SK-N-SH (cell line): ENCODE data around the gene RUNDC3A. TPM values are rescaled to one million over a fixed set of nuclear protein-coding genes. Genes with fewer than 3 reads are reported as not detected.
A peak's percentile ranks its signal among the peaks of the same experiment; 100 is the strongest.

Source experiments
- CTCF ChIA-PET: fragments of 300-600, 350-600 bp; formaldehyde crosslinking; extraction: SDS; loops from one replicate; lab custom pipeline; 2021; lab: Yijun Ruan, JAX
- POLR2A ChIA-PET: fragments of 350-600 bp; sonication (Branson Sonifier 250); formaldehyde crosslinking; extraction: SDS; loops from one replicate; lab custom pipeline; 2020; ENCODE audit warnings: antibody characterized with exemption, inconsistent platforms; lab: Yijun Ruan, JAX
- DNase-seq: peaks from one replicate; pipeline ENCODE4 v3.0.0; 2012
- H2AFZ ChIP-seq: fragments of 200-600 bp; sonication (generic); 2 replicates; pipeline ENCODE4 v1.8.1; 2016; ENCODE audit warnings: antibody characterized with exemption, mild to moderate bottlenecking, low read depth
- H3F3A ChIP-seq: fragments of 200-600 bp; sonication (generic); replicated peaks from 2 replicates; pipeline ENCODE3; 2016; ENCODE audit warnings: antibody characterized with exemption, mild to moderate bottlenecking; ENCODE audit not compliant: insufficient read depth
- H3K27ac ChIP-seq, 2 experiments: fragments of 200-500 bp in 1 of 2; fragments of 200-600 bp in 1 of 2; sonication (Bioruptor generic) in 1 of 2; sonication (generic), shearing (Covaris generic) in 1 of 2; 2 replicates each; pipeline versions ENCODE4 v1.5.1 to v1.6.1; 2014 to 2016; ENCODE audit warnings: low read depth in 2 of 2, inconsistent platforms in 1 of 2, low read length in 1 of 2, mild to moderate bottlenecking in 1 of 2, mixed read lengths in 1 of 2
- H3K27me3 ChIP-seq: fragments of 200-600 bp; sonication (generic), shearing (Covaris generic); 2 replicates; pipeline ENCODE4 v1.6.1; 2016; ENCODE audit warnings: mixed run types; ENCODE audit not compliant: insufficient read depth
- H3K36me3 ChIP-seq, 2 experiments: fragments of 200-500 bp in 1 of 2; fragments of 200-600 bp in 1 of 2; sonication (Bioruptor generic) in 1 of 2; sonication (generic) in 1 of 2; replicated peaks in 1 of 2; 2 replicates each; pipeline versions ENCODE3 to v1.5.1; 2014 to 2016; ENCODE audit warnings: low read length in 1 of 2, mild to moderate bottlenecking in 1 of 2; ENCODE audit not compliant: insufficient read depth in 2 of 2, control insufficient read depth in 1 of 2
- H3K4me1 ChIP-seq, 2 experiments: fragments of 200-500 bp in 1 of 2; fragments of 200-600 bp in 1 of 2; sonication (Bioruptor generic) in 1 of 2; sonication (generic), shearing (Covaris generic) in 1 of 2; 2 replicates each; pipeline versions ENCODE4 v1.5.1 to v1.6.1; 2014 to 2016; ENCODE audit warnings: low read depth in 1 of 2, low read length in 1 of 2, mixed run types in 1 of 2; ENCODE audit not compliant: insufficient read depth in 2 of 2, control insufficient read depth in 1 of 2
- H3K4me2 ChIP-seq: fragments of 200-600 bp; sonication (generic), shearing (Covaris generic); 2 replicates; pipeline ENCODE4 v1.6.1; 2017; ENCODE audit warnings: mixed run types
- H3K4me3 ChIP-seq, 2 experiments: fragments of 200-500 bp in 1 of 2; fragments of 200-600 bp in 1 of 2; sonication (Bioruptor generic) in 1 of 2; sonication (generic), shearing (Covaris generic) in 1 of 2; 2 replicates each; pipeline versions ENCODE4 v1.5.1 to v1.8.1; 2014 to 2016; ENCODE audit warnings: low read depth in 2 of 2, inconsistent platforms in 1 of 2, low read length in 1 of 2, mild to moderate bottlenecking in 1 of 2, mixed read lengths in 1 of 2, moderate library complexity in 1 of 2
- H3K79me2 ChIP-seq: fragments of 200-600 bp; sonication (generic); 2 replicates; pipeline ENCODE4 v1.8.1; 2017; ENCODE audit warnings: mild to moderate bottlenecking; ENCODE audit not compliant: insufficient read depth
- H3K9ac ChIP-seq: fragments of 200-600 bp; sonication (generic); 2 replicates; pipeline ENCODE4 v1.6.1; 2017; ENCODE audit warnings: mixed run types
- H3K9me2 ChIP-seq: fragments of 200-600 bp; sonication (generic); 2 replicates; pipeline ENCODE4 v1.6.1; 2017; ENCODE audit warnings: mixed run types
- H3K9me3 ChIP-seq: fragments of 200-600 bp; sonication (generic); 2 replicates; pipeline ENCODE4 v1.6.1; 2017; ENCODE audit warnings: mixed run types, mild to moderate bottlenecking, moderate library complexity
- H4K20me1 ChIP-seq: fragments of 200-600 bp; sonication (generic); 2 replicates; pipeline ENCODE4 v1.6.1; 2017; ENCODE audit warnings: mild to moderate bottlenecking, mixed run types; ENCODE audit not compliant: insufficient read depth
- ELF1 ChIP-seq: IDR thresholded peaks from 2 replicates; pipeline ENCODE4 v1.4.0; 2012
- EZH2phosphoT487 ChIP-seq: fragments of 200-600 bp; sonication (generic); IDR thresholded peaks from 2 replicates; pipeline ENCODE4 v1.6.1; 2017; ENCODE audit warnings: low read depth, mixed run types, mild to moderate bottlenecking, antibody characterized with exemption, moderate library complexity, borderline replicate concordance
- FOSL2 ChIP-seq: IDR thresholded peaks from 2 replicates; pipeline ENCODE4 v1.4.0; 2012; ENCODE audit warnings: low read depth, mild to moderate bottlenecking, moderate library complexity, borderline replicate concordance
- FOXJ3 ChIP-seq: sonication (generic); formaldehyde crosslinking; IDR thresholded peaks from 2 replicates; pipeline ENCODE4 v1.5.1; 2020; ENCODE audit warnings: mild to moderate bottlenecking, missing genetic modification reagents
- FOXM1 ChIP-seq: IDR thresholded peaks from 2 replicates; pipeline ENCODE4 v1.4.0; 2012; ENCODE audit warnings: low read depth, mild to moderate bottlenecking
- JUND ChIP-seq: IDR thresholded peaks from 2 replicates; pipeline ENCODE4 v1.4.0; 2012
- MEF2A ChIP-seq: IDR thresholded peaks from 2 replicates; pipeline ENCODE4 v1.4.0; 2012; ENCODE audit warnings: low read depth, borderline replicate concordance
- MXI1 ChIP-seq: IDR thresholded peaks from 2 replicates; pipeline ENCODE4 v1.6.1; 2012; ENCODE audit warnings: mild to moderate bottlenecking, low read depth, low read length, improper control_type of control experiment
- NFIC ChIP-seq: IDR thresholded peaks from 2 replicates; pipeline ENCODE4 v1.4.0; 2012; ENCODE audit warnings: borderline replicate concordance
- NRF1 ChIP-seq: IDR thresholded peaks from 2 replicates; pipeline ENCODE4 v1.6.1; 2012; ENCODE audit warnings: low read depth, mild to moderate bottlenecking, low read length
- RAD21 ChIP-seq: IDR thresholded peaks from 2 replicates; pipeline ENCODE4 v1.6.1; 2012; ENCODE audit warnings: mild to moderate bottlenecking, low read length
- RCOR1 ChIP-seq: fragments of 150-350 bp; IDR thresholded peaks from 2 replicates; pipeline ENCODE4 v1.6.1; 2017; ENCODE audit warnings: antibody characterized with exemption, low read length
- RFX5 ChIP-seq: IDR thresholded peaks from 2 replicates; pipeline ENCODE4 v1.6.1; 2012; ENCODE audit warnings: mild to moderate bottlenecking, improper control_type of control experiment, low read length
- SIN3A ChIP-seq: IDR thresholded peaks from 2 replicates; pipeline ENCODE4 v1.6.1; 2012; ENCODE audit warnings: low read depth, mild to moderate bottlenecking, low read length, moderate library complexity, borderline replicate concordance
- TAF1 ChIP-seq: IDR thresholded peaks from 2 replicates; pipeline ENCODE4 v1.6.1; 2012; ENCODE audit warnings: low read depth, mild to moderate bottlenecking, low read length, moderate library complexity, borderline replicate concordance
- TEAD4 ChIP-seq: IDR thresholded peaks from 2 replicates; pipeline ENCODE4 v1.4.0; 2012; ENCODE audit warnings: mild to moderate bottlenecking, borderline replicate concordance; ENCODE audit not compliant: insufficient read depth
- WGBS: methylation state at CpG from one replicate; pipeline ENCODE4 v1.1.6; 2017; ENCODE audit warnings: low lambda C conversion rate; 5-methylcytosine and 5-hydroxymethylcytosine counted together
- polyA plus RNA-seq, 3 experiments: library from polyadenylated mRNA; depleted of rRNA; stranded (reverse); fragments of >200 nt; gene quantifications; 2 replicates each; pipeline ENCODE4 v1.2.3, GENCODE V29; 2012
- TF ChIP-seq, protein P1 (sequence below): IDR thresholded peaks from 2 replicates; pipeline ENCODE4; 2012
- TF ChIP-seq, protein P2 (sequence below): IDR thresholded peaks from 2 replicates; pipeline ENCODE4 v1.4.0; 2012; ENCODE audit warnings: low read depth, borderline replicate concordance
- TF ChIP-seq, protein P3 (sequence below): fragments of 200-600 bp; sonication (generic); IDR thresholded peaks from 2 replicates; pipeline ENCODE4 v1.6.1; 2017; ENCODE audit warnings: antibody characterized with exemption, mild to moderate bottlenecking, moderate library complexity
- TF ChIP-seq, protein P4 (sequence below): fragments of 150-350 bp; IDR thresholded peaks from 2 replicates; pipeline ENCODE4 v1.6.1; 2017; ENCODE audit warnings: antibody characterized with exemption, low read length, low read depth, borderline replicate concordance

The RUNDC3A gene
- polyA plus RNA-seq, 1 of the 3 experiments (the other 2 are of a cell fraction): 8.9 TPM

DNA sequence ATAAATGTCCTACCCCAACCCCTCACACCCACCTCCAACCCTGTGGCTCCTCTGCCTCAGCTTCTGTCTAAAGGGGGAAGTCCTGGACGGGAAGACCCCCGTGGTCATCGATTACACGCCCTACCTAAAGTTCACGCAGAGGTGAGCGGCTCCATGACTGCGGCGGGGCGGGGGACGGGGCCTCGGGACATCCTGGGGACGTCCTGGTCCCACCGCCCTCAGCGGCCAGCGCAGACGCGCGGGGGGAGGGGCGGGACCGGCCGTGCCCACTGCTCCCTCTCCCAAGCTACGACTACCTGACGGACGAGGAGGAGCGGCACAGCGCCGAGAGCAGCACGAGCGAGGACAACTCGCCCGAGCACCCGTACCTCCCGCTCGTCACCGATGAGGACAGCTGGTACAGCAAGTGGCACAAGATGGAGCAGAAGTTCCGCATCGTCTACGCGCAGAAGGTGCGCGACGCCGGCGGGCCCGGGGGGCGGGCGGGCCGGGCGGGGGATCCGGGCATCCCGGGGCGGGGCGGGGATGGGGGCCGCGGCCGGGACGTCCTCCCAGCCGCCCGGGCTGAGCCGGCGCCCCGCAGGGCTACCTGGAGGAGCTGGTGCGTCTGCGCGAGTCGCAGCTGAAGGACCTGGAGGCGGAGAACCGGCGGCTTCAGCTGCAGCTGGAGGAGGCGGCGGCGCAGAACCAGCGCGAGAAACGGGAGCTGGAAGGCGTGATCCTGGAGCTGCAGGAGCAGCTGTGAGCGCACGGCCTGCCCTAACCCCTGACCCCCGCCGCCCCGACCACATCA lies 6.7 kb downstream of the RUNDC3A start (continued):
- TF ChIP-seq FOSL2 (no peak), FOXJ3 (CRISPR knock-in tag) (no peak), NFIC (no peak), TEAD4 (no peak), TAF1 (no peak), RFX5 (no peak), MXI1 (no peak), NRF1 (no peak), JUND (no peak)
- TF ChIP-seq, protein P1, sequence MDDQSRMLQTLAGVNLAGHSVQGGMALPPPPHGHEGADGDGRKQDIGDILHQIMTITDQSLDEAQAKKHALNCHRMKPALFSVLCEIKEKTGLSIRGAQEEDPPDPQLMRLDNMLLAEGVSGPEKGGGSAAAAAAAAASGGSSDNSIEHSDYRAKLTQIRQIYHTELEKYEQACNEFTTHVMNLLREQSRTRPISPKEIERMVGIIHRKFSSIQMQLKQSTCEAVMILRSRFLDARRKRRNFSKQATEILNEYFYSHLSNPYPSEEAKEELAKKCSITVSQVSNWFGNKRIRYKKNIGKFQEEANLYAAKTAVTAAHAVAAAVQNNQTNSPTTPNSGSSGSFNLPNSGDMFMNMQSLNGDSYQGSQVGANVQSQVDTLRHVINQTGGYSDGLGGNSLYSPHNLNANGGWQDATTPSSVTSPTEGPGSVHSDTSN: no peak

DNA sequence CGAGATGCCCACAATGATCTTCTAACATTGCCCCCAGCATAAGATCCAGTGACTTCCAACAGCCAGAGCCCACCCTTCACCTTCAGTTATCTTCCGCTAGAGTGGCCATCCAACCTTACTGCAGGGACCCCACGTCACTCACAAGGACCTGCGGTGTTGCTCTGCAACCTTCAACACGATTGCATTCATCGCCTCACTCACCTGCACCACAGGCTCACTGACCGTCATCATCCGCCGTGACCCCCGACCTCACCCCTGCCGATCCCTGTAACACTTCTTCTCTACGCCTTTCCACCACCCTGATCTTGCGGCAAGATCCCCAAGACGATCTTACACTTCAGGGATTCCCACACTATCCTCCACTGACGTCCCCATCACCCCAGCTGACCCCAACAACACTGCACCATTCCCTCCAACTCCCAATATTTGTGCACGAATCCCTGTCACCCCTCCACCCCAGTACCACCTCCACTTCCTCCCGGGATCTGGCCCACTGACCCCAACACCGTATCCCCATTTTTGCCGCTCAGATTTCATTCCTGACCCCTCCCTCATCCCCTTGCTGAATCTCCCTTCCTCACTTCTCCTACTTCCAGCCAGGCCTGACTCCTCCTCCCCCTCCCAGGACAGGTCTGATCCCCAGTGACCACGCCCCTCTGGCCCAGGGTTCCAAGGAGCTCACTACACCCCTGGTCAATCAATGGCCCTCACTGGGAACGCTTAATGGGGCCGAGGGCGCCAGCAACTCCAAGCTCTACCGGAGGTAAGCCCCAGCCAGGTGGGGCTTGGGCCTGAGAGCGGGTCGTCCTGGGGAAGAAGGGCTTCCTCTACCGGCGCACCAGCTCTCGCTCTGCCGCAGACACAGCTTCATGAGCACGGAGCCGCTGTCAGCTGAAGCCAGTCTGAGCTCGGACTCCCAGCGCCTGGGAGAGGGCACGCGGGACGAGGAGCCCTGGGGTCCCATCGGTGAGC lies 7.6 kb downstream of the RUNDC3A start:
- Histone ChIP-seq H3K9me3 (no peaks in the 10 kb centered on the region), H4K20me1 (no peaks in the 10 kb centered on the region), H3K4me1 (peaks cover 0 to 5% of the 10 kb centered on the region in 2 experiments; a peak in 1 of 4 replicates), H2AFZ (no peak overlapping the region), H3K79me2 (no peaks in the 10 kb centered on the region), H3K36me3 (peaks cover 0 to 19% of the 10 kb centered on the region in 2 experiments), H3F3A (no peaks in the 10 kb centered on the region), H3K9ac (no peak overlapping the region), H3K4me2 (no peak overlapping the region), H3K27me3 (no peaks in the 10 kb centered on the region), H3K9me2 (no peaks in the 10 kb centered on the region), H3K27ac (no peak overlapping the region), H3K4me3 (no peak overlapping the region)
- ChIA-PET CTCF (interaction anchor here (0.7 to 2.0 kb wide), 2 partner anchors 15 to 94 kb away, joined by 4 to 17 read pairs; no protein-coding TSS in a partner anchor), POLR2A (interaction anchor here (0.7 kb wide), 1 partner anchor 105 kb away, joined by 4 read pairs; no protein-coding TSS in a partner anchor)
- peak; percentile 28 for DNase-seq
- WGBS: 88% methylated on average over 34 of the region's 38 CpGs
- TF ChIP-seq MXI1 (no peak), RCOR1 (no peak), TEAD4 (no peak), MEF2A (no peak), FOSL2 (no peak), NFIC (no peak), RAD21 (no peak), FOXJ3 (CRISPR knock-in tag) (no peak), ELF1 (no peak), EZH2phosphoT487 (no peak), NRF1 (no peak), FOXM1 (no peak), SIN3A (no peak)
- TF ChIP-seq, protein P1: no peak
- TF ChIP-seq, protein P2, sequence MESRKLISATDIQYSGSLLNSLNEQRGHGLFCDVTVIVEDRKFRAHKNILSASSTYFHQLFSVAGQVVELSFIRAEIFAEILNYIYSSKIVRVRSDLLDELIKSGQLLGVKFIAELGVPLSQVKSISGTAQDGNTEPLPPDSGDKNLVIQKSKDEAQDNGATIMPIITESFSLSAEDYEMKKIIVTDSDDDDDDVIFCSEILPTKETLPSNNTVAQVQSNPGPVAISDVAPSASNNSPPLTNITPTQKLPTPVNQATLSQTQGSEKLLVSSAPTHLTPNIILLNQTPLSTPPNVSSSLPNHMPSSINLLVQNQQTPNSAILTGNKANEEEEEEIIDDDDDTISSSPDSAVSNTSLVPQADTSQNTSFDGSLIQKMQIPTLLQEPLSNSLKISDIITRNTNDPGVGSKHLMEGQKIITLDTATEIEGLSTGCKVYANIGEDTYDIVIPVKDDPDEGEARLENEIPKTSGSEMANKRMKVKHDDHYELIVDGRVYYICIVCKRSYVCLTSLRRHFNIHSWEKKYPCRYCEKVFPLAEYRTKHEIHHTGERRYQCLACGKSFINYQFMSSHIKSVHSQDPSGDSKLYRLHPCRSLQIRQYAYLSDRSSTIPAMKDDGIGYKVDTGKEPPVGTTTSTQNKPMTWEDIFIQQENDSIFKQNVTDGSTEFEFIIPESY: no peak
- TF ChIP-seq, protein P3, sequence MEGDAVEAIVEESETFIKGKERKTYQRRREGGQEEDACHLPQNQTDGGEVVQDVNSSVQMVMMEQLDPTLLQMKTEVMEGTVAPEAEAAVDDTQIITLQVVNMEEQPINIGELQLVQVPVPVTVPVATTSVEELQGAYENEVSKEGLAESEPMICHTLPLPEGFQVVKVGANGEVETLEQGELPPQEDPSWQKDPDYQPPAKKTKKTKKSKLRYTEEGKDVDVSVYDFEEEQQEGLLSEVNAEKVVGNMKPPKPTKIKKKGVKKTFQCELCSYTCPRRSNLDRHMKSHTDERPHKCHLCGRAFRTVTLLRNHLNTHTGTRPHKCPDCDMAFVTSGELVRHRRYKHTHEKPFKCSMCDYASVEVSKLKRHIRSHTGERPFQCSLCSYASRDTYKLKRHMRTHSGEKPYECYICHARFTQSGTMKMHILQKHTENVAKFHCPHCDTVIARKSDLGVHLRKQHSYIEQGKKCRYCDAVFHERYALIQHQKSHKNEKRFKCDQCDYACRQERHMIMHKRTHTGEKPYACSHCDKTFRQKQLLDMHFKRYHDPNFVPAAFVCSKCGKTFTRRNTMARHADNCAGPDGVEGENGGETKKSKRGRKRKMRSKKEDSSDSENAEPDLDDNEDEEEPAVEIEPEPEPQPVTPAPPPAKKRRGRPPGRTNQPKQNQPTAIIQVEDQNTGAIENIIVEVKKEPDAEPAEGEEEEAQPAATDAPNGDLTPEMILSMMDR: no peak
- TF ChIP-seq, protein P4, sequence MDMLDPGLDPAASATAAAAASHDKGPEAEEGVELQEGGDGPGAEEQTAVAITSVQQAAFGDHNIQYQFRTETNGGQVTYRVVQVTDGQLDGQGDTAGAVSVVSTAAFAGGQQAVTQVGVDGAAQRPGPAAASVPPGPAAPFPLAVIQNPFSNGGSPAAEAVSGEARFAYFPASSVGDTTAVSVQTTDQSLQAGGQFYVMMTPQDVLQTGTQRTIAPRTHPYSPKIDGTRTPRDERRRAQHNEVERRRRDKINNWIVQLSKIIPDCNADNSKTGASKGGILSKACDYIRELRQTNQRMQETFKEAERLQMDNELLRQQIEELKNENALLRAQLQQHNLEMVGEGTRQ: no peak
